Activated T-cell treated with anti-CD3 and anti-CD28 coated beads, Interleukin-2, amount 50 U/mL, for 72 hours (primary cell): ENCODE results near the gene UNC5B. TPM values are rescaled to one million over a fixed set of nuclear protein-coding genes. Genes with fewer than 3 reads are reported as not detected.

Source experiments
- ATAC-seq, 2 donors: fragments of 150-1000 bp; cut with Tn5 transposase; replicated peaks in 1 of 2; 2 replicates each; pipeline ENCODE4 v1.10.0; 2021; ENCODE audit warnings: moderate library complexity in 2 of 2, mild to moderate bottlenecking in 1 of 2
- DNase-seq, 2 donors: peaks; one replicate each; pipeline ENCODE4 v3.0.0; 2021 to 2022; ENCODE audit warnings: mixed read lengths in 1 of 2
- H3K27ac Mint-ChIP-seq: one replicate; pipeline ENCODE4 v1.8.0; 2022; ENCODE audit warnings: mild to moderate bottlenecking, moderate library complexity, mixed read lengths
- H3K27me3 Mint-ChIP-seq: one replicate; pipeline ENCODE4 v1.8.0; 2022; ENCODE audit warnings: low read depth, mixed read lengths
- H3K36me3 Mint-ChIP-seq, 2 donors: one replicate each; pipeline ENCODE4 v1.8.0; 2022; ENCODE audit warnings: mixed read lengths in 2 of 2, mild to moderate bottlenecking in 1 of 2; ENCODE audit not compliant: insufficient read depth in 2 of 2
- H3K4me1 Mint-ChIP-seq: one replicate; pipeline ENCODE4 v1.8.0; 2022; ENCODE audit warnings: low read depth, mixed read lengths
- H3K4me3 Mint-ChIP-seq, 2 donors: one replicate each; pipeline ENCODE4 v1.8.0; 2022; ENCODE audit warnings: mild to moderate bottlenecking in 2 of 2, mixed read lengths in 2 of 2, moderate library complexity in 2 of 2
- H3K9me3 Mint-ChIP-seq, 2 donors: one replicate each; pipeline ENCODE4 v1.8.0; 2022; ENCODE audit warnings: mixed read lengths in 2 of 2
- total RNA-seq, 2 donors: library from RNA; stranded (reverse); gene quantifications; one replicate each; pipeline ENCODE4 v1.2.3, GENCODE V29; 2022

The UNC5B gene
- total RNA-seq, result under 1 TPM; 0.05 to 0.12 TPM

GRCh38 chr10:71212318-71213126 is at the start of gene UNC5B:
UNC5B (plus strand) TSS chr10:71212570; CDS start chr10:71212986, 416 bp downstream.
- Mint-ChIP-seq H3K9me3 (no peaks in the 10 kb centered on the region), H3K27me3 (peaks cover 65% of the 10 kb centered on the region)
- peak; percentile 77 to 82 for DNase-seq

DNA sequence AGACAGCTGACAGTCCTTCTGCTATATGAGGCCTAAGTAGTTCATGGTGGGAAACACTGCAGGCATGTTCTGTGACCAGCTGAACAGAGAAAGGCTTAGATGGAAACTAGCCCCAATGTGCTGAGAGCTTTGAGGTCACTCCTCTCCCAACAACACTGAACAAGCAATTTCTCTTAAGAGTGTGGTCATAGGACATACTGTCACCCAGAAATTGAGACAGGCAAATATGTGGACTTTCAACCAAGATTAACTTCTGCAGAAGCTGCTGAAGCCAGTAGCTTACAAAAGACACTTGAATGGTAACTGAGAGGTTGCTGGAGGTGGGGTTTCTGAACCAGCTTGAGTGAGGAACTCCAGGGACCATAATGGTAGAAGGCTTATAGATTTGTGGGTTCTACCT is 38.9 kb upstream of the UNC5B start:
- H3K4me1 Mint-ChIP-seq, result no peaks in the 10 kb centered on the region
- DNase-seq (no peak), ATAC-seq (no peak)
- no peak overlapping the region for H3K27ac Mint-ChIP-seq
- H3K9me3 Mint-ChIP-seq, result no peaks in the 10 kb centered on the region
- H3K36me3 Mint-ChIP-seq, result no peaks in the 10 kb centered on the region
- no peak overlapping the region for H3K4me3 Mint-ChIP-seq
- H3K27me3 Mint-ChIP-seq, result no peaks in the 10 kb centered on the region

More at GRCh38 chr10:71212318-71213126, at the start of gene UNC5B:
- H3K36me3 Mint-ChIP-seq, result no peaks in the 10 kb centered on the region
- peaks cover 9% of the 10 kb centered on the region for H3K4me1 Mint-ChIP-seq
- H3K27ac Mint-ChIP-seq, result no peak within 1 kb of the TSS
- ATAC-seq, result peak; percentile 87 to 88
- peak within 1 kb of the TSS; percentile 61 to 72 for H3K4me3 Mint-ChIP-seq

DNA sequence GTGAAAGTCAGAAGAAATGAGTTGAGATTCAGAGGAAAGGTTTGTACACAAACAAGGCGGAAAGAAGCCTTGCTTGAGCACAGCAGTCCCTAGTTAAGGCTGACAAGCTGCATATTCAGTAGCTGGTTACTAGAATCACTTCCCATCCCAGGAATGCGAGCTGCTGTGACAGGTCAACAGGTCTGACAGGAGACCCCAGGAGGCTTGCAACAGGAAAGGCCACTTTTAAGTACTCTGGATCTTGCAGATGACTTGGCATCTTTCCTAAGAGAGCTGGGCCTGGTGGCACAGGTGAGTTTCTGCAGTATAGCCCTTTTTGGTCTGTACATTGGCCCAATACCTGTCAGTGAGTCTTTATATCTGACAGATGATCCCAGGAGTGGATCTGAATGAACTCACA is 35.7 kb upstream of the UNC5B start:
- ATAC-seq (no peak), DNase-seq (no peak)
- H3K27ac Mint-ChIP-seq, result no peak overlapping the region
- H3K4me3 Mint-ChIP-seq, result no peak overlapping the region
- H3K9me3 Mint-ChIP-seq, result no peaks in the 10 kb centered on the region
- H3K27me3 Mint-ChIP-seq, result no peaks in the 10 kb centered on the region
- no peaks in the 10 kb centered on the region for H3K4me1 Mint-ChIP-seq
- H3K36me3 Mint-ChIP-seq, result no peaks in the 10 kb centered on the region

DNA sequence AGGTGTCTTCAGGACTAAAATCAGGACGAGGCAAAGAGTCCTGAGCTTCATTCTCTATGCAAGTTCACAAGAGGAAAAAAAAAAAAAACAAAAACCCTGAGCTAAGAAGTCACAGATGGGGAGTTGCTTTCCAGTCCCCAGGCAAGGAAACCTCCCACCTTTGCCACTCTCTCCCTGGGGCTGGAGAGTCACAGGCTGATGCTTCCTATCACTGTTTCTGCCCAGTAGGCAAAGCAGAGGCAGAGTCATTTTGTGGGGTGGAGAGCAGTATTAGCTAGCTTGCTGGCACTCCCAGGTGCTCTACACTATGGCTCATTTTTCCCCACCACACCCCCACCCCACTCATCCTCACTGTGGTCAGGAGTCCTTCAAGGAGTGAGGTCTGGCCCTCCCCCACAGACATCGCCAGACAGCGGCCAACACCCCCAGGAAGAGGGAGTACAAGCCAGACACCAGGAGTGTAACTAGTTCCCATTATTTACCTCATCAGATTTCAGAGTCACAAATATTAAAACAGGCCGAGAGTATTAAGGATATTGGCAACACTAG is 34.6 kb upstream of the UNC5B start:
- no peaks in the 10 kb centered on the region for H3K4me1 Mint-ChIP-seq
- no peak for DNase-seq
- no peaks in the 10 kb centered on the region for H3K27me3 Mint-ChIP-seq
- H3K9me3 Mint-ChIP-seq, result no peaks in the 10 kb centered on the region
- no peak overlapping the region for H3K4me3 Mint-ChIP-seq
- no peak for ATAC-seq
- no peak overlapping the region for H3K27ac Mint-ChIP-seq
- H3K36me3 Mint-ChIP-seq, result no peaks in the 10 kb centered on the region

DNA sequence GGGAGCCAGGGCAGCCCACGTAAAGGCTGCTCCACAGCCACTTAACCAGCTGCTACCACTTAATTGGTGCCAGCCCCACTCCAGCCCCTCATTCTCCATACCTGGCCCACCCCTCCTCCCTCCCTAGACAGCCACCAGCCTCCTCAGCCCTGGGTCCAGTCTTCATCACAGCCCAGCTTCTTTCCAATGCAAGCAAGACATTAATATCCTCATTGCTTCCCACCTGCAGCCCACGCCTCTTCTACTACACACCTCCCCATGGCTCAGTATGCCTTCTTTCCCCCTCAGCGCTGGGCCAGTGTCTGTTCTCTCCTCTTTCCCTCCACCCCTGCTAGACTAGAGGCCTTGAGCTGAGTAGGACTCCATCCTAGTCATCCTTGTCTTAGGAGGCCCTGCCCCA is 33.5 kb upstream of the UNC5B start:
- Mint-ChIP-seq H3K27me3 (no peaks in the 10 kb centered on the region), H3K27ac (no peak overlapping the region), H3K4me1 (no peaks in the 10 kb centered on the region)

DNA sequence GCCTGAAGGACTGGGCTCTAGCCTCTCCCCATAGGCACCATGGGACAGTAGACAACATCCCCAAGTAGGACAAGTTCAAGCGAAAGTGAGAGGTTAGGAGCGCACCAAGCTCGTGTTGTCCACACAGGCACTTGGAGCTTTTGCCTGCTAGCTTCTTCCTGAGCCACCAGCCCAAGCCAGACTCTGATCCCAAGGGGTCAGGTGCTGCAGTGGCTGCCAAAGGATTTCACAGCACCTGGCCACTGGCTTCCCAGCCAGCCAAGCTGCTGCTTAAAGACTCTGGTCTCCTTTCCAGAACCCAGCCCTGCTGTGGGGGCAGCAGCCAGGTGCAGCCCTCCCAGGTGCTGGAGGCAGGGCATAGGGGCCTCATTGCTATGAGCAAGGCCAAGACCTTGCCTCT is 33.0 kb upstream of the UNC5B start:
- Mint-ChIP-seq H3K4me1 (no peaks in the 10 kb centered on the region), H3K36me3 (no peaks in the 10 kb centered on the region), H3K4me3 (no peak overlapping the region), H3K9me3 (no peaks in the 10 kb centered on the region), H3K27me3 (no peaks in the 10 kb centered on the region), H3K27ac (no peak overlapping the region)
- DNase-seq, result no peak
- no peak for ATAC-seq

More for the DNA sequence above, 33.5 kb upstream of the UNC5B start:
- Mint-ChIP-seq H3K36me3 (no peaks in the 10 kb centered on the region), H3K9me3 (no peaks in the 10 kb centered on the region), H3K4me3 (no peak overlapping the region)
- DNase-seq (no peak), ATAC-seq (no peak)

GRCh38 chr10:71184421-71184820 is 27.9 kb upstream of the UNC5B start:
- H3K27ac Mint-ChIP-seq, result no peak overlapping the region
- H3K4me3 Mint-ChIP-seq, result no peak overlapping the region
- no peaks in the 10 kb centered on the region for H3K9me3 Mint-ChIP-seq
- no peaks in the 10 kb centered on the region for H3K27me3 Mint-ChIP-seq
- H3K36me3 Mint-ChIP-seq, result no peaks in the 10 kb centered on the region
- DNase-seq, result no peak
- ATAC-seq, result no peak
- H3K4me1 Mint-ChIP-seq, result no peaks in the 10 kb centered on the region

- Mint-ChIP-seq H3K4me1 (no peaks in the 10 kb centered on the region), H3K27me3 (no peaks in the 10 kb centered on the region), H3K36me3 (no peaks in the 10 kb centered on the region), H3K4me3 (no peak overlapping the region), H3K9me3 (no peaks in the 10 kb centered on the region), H3K27ac (no peak overlapping the region)
- no peak for DNase-seq
- no peak for ATAC-seq
Observed at GRCh38 chr10:71185209-71185608, 27.2 kb upstream of the UNC5B start.

DNA sequence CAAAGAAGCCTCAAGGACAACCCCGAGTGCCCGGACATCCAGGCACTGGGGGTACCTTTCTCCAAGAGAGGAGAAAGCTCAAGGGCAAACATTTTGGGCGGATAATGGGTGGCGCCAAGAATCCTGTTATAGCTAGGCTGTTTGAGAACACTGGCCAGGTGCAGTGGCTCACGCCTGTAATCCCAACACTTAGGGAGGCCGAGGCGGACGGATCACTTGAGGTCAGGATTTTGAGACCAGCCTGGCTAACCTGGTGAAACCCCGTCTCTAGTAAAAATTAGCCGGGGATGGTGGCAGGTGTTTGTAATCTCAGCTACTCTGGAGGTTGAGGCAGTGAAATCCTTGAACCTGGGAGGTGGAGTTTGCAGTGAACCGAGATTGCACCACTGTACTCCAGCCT is 25.2 kb upstream of the UNC5B start:
- Mint-ChIP-seq H3K27me3 (no peaks in the 10 kb centered on the region), H3K36me3 (no peaks in the 10 kb centered on the region), H3K27ac (no peak overlapping the region), H3K4me3 (no peak overlapping the region), H3K4me1 (no peaks in the 10 kb centered on the region), H3K9me3 (no peaks in the 10 kb centered on the region)
- no peak for DNase-seq
- ATAC-seq, result no peak

GRCh38 chr10:71187600-71187999 is 24.8 kb upstream of the UNC5B start:
- DNase-seq (no peak), ATAC-seq (no peak)
- Mint-ChIP-seq H3K9me3 (no peaks in the 10 kb centered on the region), H3K36me3 (no peaks in the 10 kb centered on the region), H3K27ac (no peak overlapping the region), H3K4me1 (no peaks in the 10 kb centered on the region), H3K4me3 (no peak overlapping the region), H3K27me3 (no peaks in the 10 kb centered on the region)

DNA sequence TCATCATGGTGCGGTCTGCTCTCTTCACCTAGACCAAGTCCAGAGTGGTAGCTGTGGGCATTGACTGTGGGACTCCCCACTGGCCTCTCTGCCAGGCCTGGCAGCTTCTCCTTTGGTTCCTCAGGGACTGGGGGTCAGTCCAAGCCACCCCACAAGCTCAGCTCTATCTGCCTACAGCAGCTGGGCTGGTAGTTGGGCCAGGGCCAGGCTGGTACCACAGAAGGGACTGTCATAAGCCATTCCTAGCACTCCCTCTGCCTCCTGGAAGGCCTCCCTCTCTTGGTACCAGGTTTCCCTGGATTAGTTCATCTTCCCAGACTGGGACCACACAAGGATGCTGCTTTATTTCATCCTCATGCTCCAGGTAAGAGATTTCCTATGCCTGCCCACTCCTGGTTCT is 24.2 kb upstream of the UNC5B start:
- no peak for DNase-seq
- Mint-ChIP-seq H3K4me1 (no peaks in the 10 kb centered on the region), H3K4me3 (no peak overlapping the region), H3K27ac (no peak overlapping the region), H3K9me3 (no peaks in the 10 kb centered on the region), H3K27me3 (no peaks in the 10 kb centered on the region), H3K36me3 (no peaks in the 10 kb centered on the region)
- ATAC-seq, result no peak

- H3K27ac Mint-ChIP-seq, result no peak overlapping the region
- peaks cover 0 to 1% of the 10 kb centered on the region in 2 donors for H3K9me3 Mint-ChIP-seq
- no peak overlapping the region for H3K4me3 Mint-ChIP-seq
- ATAC-seq, result no peak
- no peaks in the 10 kb centered on the region for H3K27me3 Mint-ChIP-seq
- H3K36me3 Mint-ChIP-seq, result no peaks in the 10 kb centered on the region
- no peaks in the 10 kb centered on the region for H3K4me1 Mint-ChIP-seq
- no peak for DNase-seq
Observed at GRCh38 chr10:71191019-71191418, 21.4 kb upstream of the UNC5B start.

DNA sequence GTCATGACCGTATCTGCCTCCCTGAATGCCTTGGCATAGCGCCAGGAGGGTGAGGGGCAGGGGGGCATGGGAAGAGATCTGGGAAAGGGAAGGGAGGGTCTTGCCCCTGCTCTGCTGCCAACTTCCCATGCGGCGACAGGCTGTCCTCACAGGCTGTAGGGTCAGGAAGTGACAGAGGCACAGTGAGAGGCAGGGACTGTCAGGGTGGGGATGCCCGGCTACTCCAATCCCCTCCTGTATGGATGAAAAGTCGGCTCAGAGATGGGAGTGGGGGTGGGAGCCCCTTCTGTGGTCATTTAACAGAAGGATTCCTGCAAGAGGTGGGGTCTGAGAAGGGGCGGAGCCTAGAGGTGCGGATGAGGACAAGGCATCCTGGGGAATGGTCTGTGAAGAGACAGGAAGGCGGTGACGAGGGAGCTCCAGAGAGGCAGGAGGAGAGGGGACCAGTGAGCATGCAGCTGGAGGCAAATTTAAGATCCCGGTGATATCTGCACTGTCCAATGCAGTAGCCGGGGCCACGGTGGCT is 20.8 kb upstream of the UNC5B start:
- no peak for DNase-seq

More for the DNA sequence above, 20.8 kb upstream of the UNC5B start:
- no peaks in the 10 kb centered on the region for H3K4me1 Mint-ChIP-seq
- H3K27ac Mint-ChIP-seq, result no peak overlapping the region
- H3K4me3 Mint-ChIP-seq, result no peak overlapping the region
- peaks cover 0 to 1% of the 10 kb centered on the region in 2 donors for H3K9me3 Mint-ChIP-seq
- no peaks in the 10 kb centered on the region for H3K27me3 Mint-ChIP-seq
- no peak for ATAC-seq
- no peaks in the 10 kb centered on the region for H3K36me3 Mint-ChIP-seq
